Fibroblast of skin of left biceps (primary cell): Measurements from ENCODE around the gene DAD1.

Source experiments
- DNase-seq, 2 experiments: peaks; one replicate each; pipeline ENCODE4 v3.0.0-alpha.2; 2013; ENCODE audit warnings: low read depth in 2 of 2

Gene DAD1

GRCh38 chr14:22517117-22517720, 71.8 kb downstream of the DAD1 start:
- DNase-seq = no peak

DNA sequence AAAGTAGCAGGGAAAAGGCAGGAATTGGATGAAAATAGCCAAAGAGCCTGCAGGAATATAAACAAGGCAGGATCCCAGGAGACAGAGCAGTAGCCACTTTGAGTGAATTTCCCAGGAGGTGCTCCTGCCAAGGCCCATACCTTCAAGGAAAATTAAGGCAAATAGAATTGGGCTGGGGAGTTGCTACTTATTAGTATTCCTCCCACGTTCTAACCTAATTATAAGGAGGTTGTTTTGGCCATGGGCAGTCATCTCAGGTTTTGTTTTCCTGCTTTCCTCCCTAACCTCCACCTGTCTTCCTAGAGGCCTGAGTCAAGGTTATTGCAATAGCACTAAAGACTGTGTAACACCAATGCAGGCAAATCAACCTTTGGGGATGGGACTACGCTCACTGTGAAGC, 73.1 kb downstream of the DAD1 start:
- no peak for DNase-seq
